NCI-H526 treated with DMSO at 0.1 percent for 48 hours (cell line): Measurements from ENCODE around the gene MTG2.

Experiments
- DNase-seq: peaks from one replicate; lab custom pipeline; 2025; lab: John Stamatoyannopoulos, UW

The MTG2 gene

GRCh38 chr20:62203378-62204030, 20.7 kb downstream of the MTG2 start:
- peak; percentile 9 for DNase-seq

GRCh38 chr20:62205618-62206387, 23.0 kb downstream of the MTG2 start:
- no peak for DNase-seq

- no peak for DNase-seq
Measured at GRCh38 chr20:62206388-62206775, 23.6 kb downstream of the MTG2 start.

GRCh38 chr20:62208061-62208794, 25.4 kb downstream of the MTG2 start:
- no peak for DNase-seq

- DNase-seq = no peak
Measured at GRCh38 chr20:62208795-62209755, 26.2 kb downstream of the MTG2 start.

GRCh38 chr20:62209850-62210495, 27.1 kb downstream of the MTG2 start:
- no peak for DNase-seq

- no peak for DNase-seq
Measured at GRCh38 chr20:62210496-62210855, 27.6 kb downstream of the MTG2 start.

- no peak for DNase-seq
Measured at GRCh38 chr20:62211216-62211615, 28.4 kb downstream of the MTG2 start.

GRCh38 chr20:62211769-62212288, 29.0 kb downstream of the MTG2 start:
- no peak for DNase-seq

- DNase-seq = no peak
Measured at GRCh38 chr20:62212299-62212698, 29.5 kb downstream of the MTG2 start.

GRCh38 chr20:62214067-62214466, 31.2 kb downstream of the MTG2 start:
- peak; percentile 22 for DNase-seq

- no peak for DNase-seq
Measured at GRCh38 chr20:62215020-62215990, 32.5 kb downstream of the MTG2 start.

- DNase-seq = no peak
Measured at GRCh38 chr20:62215991-62216635, 33.3 kb downstream of the MTG2 start.

- no peak for DNase-seq
Measured at GRCh38 chr20:62216636-62217566, 34.1 kb downstream of the MTG2 start.

GRCh38 chr20:62217913-62218773, 35.3 kb downstream of the MTG2 start:
- DNase-seq = no peak

- peak; percentile 44 for DNase-seq
Measured at GRCh38 chr20:62219101-62219991, 36.5 kb downstream of the MTG2 start.
